GM19455 (cell line): ENCODE measurements around the gene ATP5F1C.

Experiments
- ATAC-seq: cut with Tn5 transposase; IDR thresholded peaks from one replicate; pipeline ENCODE4 v1.9.1; 2021; ENCODE audit not compliant: unreplicated experiment

ATP5F1C gene

DNA sequence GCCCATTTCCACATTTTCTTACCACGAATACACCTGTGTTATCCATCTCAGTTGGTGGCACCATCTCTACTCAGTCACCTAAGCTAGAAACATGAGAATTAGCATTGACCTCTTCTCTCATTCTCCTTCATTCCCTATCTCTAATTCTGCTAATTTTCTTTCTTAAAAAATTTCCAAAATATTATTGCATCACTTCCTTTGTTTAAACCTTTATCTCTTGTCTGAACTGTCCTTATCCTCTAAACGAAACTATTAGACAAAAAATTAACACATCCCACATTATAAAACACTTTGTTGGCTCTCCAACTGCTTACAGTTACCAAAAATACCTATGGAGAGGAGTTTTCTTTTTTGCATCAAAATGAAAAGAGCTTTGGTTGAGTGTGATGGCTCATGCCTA lies 48.6 kb downstream of the ATP5F1C start:
- ATAC-seq: no peak

DNA sequence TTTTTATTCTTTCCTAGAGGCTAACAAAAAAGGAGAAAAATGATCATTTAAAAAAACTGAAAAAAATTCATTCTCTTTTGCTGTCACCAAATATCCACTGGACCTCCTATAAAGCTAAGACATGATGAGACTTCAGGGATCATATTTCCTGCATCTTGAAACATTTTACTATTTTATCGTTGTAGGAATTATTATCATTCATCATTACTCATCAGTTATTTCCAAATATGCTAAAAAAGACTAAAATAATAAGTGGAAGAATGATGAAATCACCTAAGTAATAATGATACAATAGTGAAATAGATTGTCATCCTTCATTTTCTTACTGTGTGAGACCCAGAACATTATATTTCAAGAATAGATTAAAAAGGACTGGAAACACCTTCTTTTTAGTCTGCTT lies 58.6 kb downstream of the ATP5F1C start:
- no peak for ATAC-seq

DNA sequence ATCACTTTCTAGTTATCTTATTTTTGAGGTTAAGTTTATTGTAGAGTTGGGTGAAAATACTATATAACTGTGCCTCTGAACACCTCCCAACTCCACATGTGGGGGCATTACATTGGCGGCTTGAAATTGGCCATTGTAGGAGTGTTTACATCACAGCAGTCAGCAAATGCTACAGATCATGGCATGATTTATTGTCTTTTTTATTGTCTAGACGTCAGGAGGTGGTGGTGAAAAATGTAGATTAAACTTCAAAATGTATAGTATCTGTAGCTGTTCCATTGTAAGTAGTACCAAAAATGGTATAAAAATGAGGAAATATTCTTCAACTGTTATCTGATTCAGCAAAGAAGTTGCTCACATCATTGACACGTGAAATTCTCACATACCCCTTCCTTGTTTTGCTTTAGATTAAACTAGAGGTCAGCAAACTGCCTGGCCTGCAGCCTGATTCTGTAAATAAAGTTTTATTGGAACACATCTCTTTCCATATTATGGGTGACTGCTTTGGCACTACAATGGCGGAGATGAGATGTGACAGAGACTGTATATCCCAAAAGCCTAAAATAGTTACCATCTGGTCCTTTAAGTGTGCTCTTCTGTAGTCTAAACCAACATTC lies 65.4 kb downstream of the ATP5F1C start:
- ATAC-seq: no peak

DNA sequence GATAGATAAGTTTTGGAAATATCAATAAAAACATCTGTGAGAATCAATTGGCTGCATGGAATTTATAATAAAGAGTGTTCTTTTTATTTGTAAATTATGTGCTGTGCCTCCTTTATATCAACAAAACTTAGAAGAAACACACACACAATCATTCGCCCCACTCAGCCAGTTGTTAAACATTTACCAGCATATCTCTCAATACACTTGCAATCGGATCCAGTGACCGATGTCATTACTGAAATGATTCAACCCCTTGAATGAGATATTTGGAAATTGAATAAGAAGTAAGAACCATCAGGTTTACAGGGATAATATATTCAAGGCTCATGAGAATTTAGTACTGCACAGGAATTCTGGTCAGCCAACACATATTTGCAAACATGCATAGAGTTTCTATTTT lies 65.9 kb downstream of the ATP5F1C start:
- ATAC-seq: no peak

DNA sequence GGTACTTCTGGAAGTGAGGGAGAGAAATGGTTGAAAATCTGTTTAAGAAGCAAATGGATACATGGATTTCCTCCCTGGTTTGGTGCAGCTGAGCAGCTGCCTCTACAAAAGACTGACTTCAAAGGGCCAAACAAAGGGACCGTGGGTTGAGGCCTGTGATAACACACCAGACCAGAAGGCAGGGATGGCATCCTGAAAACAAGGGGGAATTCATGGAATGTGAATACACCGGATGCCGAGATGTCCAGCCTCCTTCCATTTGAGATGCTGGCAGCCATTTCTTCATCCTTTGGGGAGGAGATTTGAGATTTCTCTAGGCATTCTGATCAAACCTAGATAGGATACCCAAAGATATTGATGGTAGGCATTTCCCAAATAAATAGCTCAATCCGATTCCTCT lies 67.2 kb downstream of the ATP5F1C start:
- no peak for ATAC-seq

DNA sequence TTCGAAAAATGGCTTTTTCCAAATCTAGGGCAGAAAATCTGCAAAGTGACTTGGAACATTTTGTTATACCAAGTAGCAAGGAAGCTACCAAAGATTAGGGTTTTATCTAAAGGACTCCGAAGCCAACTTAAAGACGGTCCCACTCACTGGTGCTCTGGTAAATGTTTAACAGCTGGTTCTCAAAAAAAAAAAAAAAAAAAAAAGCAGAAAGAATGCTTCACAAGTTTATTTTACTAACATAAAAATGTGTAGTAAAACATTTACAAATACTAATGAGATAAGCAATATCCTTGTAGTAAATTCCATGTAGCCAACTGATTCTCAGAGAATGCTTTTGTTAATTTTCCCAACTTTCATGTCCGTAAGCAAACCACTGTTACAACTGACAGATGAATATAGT lies 68.7 kb downstream of the ATP5F1C start:
- ATAC-seq: no peak

DNA sequence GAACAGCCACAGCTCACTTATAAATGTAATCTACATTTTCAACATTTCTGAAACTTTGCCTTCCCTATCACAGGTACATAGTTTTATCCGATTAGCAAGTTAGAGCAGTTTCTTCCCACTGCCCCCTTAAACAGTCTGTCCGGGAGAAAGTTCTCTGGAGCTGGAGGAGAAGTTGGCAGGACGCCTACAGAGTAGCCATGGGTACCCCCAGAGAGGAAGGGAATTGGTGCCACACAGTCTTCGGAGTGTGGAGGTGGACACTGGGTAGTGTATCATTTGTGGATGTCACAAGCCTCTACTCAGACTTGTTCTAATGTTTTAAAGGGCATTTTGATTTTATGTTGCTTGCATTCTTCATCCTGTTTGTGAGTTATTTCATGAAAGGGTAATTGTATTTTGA lies 69.3 kb downstream of the ATP5F1C start:
- no peak for ATAC-seq
